Naive B cell (primary cell): ENCODE measurements around the gene TIGD1. TPM values are rescaled to one million over a fixed set of nuclear protein-coding genes. Genes with fewer than 3 reads are reported as not detected.

Source experiments
- ATAC-seq, 2 donors: fragments of 150-1000 bp; cut with Tn5 transposase; 2 replicates each; pipeline ENCODE4 v1.10.0; 2021; ENCODE audit warnings: low read depth in 2 of 2, mild to moderate bottlenecking in 2 of 2, moderate library complexity in 2 of 2
- DNase-seq: peaks from one replicate; pipeline ENCODE4 v3.0.0; 2022
- H3K27ac Mint-ChIP-seq, 6 donors: one replicate each; pipeline ENCODE4 v1.8.0; 2020 to 2022; ENCODE audit warnings: mild to moderate bottlenecking in 6 of 6, mixed read lengths in 6 of 6, moderate library complexity in 5 of 6, inconsistent platforms in 2 of 6
- H3K27me3 Mint-ChIP-seq, 3 donors: one replicate each; pipeline ENCODE4 v1.8.0; 2021 to 2022; ENCODE audit warnings: mixed read lengths in 3 of 3, mild to moderate bottlenecking in 1 of 3
- H3K36me3 Mint-ChIP-seq, 2 donors: one replicate each; pipeline ENCODE4 v1.8.0; 2020 to 2022; ENCODE audit warnings: mixed read lengths in 2 of 2, inconsistent platforms in 1 of 2, mild to moderate bottlenecking in 1 of 2
- H3K4me1 Mint-ChIP-seq, 3 donors: one replicate each; pipeline ENCODE4 v1.8.0; 2020 to 2022; ENCODE audit warnings: mixed read lengths in 3 of 3, inconsistent platforms in 1 of 3, mild to moderate bottlenecking in 1 of 3, moderate library complexity in 1 of 3
- H3K4me3 Mint-ChIP-seq, 8 donors: one replicate each; pipeline ENCODE4 v1.8.0; 2020 to 2022; ENCODE audit warnings: mild to moderate bottlenecking in 8 of 8, mixed read lengths in 8 of 8, moderate library complexity in 8 of 8, inconsistent platforms in 2 of 8
- H3K9me3 Mint-ChIP-seq, 7 donors: one replicate each; pipeline ENCODE4 v1.8.0; 2020 to 2022; ENCODE audit warnings: mixed read lengths in 7 of 7, mild to moderate bottlenecking in 5 of 7, inconsistent platforms in 2 of 7, moderate library complexity in 1 of 7
- polyA plus RNA-seq, 6 donors: library from polyadenylated mRNA; unstranded; fragments of 300-500 nt; fragmentation: Illumina TruSeq; gene quantifications; one replicate each; pipeline ENCODE4 v1.2.3, GENCODE V29; 2021; ENCODE audit warnings: low read depth in 6 of 6

Gene TIGD1
- polyA plus RNA-seq, 6 donors from 2014 or later: 2.6 to 9.2 (median 7.9) TPM

GRCh38 chr2:232504438-232504837, 45.9 kb downstream of the TIGD1 start:
- Mint-ChIP-seq H3K4me1 (peaks cover 7 to 14% (median 8%) of the 10 kb centered on the region in 3 donors), H3K27me3 (peaks cover 37 to 82% (median 78%) of the 10 kb centered on the region in 3 donors)
- no peak for ATAC-seq

GRCh38 chr2:232503809-232504323, 46.5 kb downstream of the TIGD1 start:
- peak overlapping the region in 4 of 6 donors; percentile 69 to 94 (median 86) for H3K27ac Mint-ChIP-seq
- no peak for ATAC-seq

More at GRCh38 chr2:232504438-232504837, 45.9 kb downstream of the TIGD1 start:
- Mint-ChIP-seq H3K36me3 (no peaks in the 10 kb centered on the region), H3K27ac (peak overlapping the region in 2 of 6 donors; percentile 16 to 86), H3K4me3 (peak overlapping the region in 2 of 8 donors; percentile 26 to 71), H3K9me3 (no peaks in the 10 kb centered on the region)
- no peak for DNase-seq

GRCh38 chr2:232502911-232503808, 47.2 kb downstream of the TIGD1 start:
- peak; percentile 63 for DNase-seq
- peaks cover 4 to 14% (median 8%) of the 10 kb centered on the region in 3 donors for H3K4me1 Mint-ChIP-seq
- H3K27me3 Mint-ChIP-seq: peaks cover 34 to 89% (median 86%) of the 10 kb centered on the region in 3 donors
- H3K27ac Mint-ChIP-seq: peak overlapping the region in 3 of 6 donors; percentile 77 to 94 (median 86)
- H3K36me3 Mint-ChIP-seq: no peaks in the 10 kb centered on the region
- peak; percentile 71 to 75 for ATAC-seq
- H3K9me3 Mint-ChIP-seq: no peaks in the 10 kb centered on the region
- H3K4me3 Mint-ChIP-seq: peak overlapping the region in 5 of 8 donors; percentile 48 to 71 (median 56)

More at GRCh38 chr2:232503809-232504323, 46.5 kb downstream of the TIGD1 start:
- Mint-ChIP-seq H3K9me3 (no peaks in the 10 kb centered on the region), H3K4me3 (peak overlapping the region in 7 of 8 donors; percentile 26 to 79 (median 68)), H3K4me1 (peaks cover 4 to 14% (median 8%) of the 10 kb centered on the region in 3 donors), H3K36me3 (no peaks in the 10 kb centered on the region), H3K27me3 (peaks cover 32 to 85% (median 82%) of the 10 kb centered on the region in 3 donors)
- DNase-seq: no peak

GRCh38 chr2:232502511-232502910, 47.8 kb downstream of the TIGD1 start:
- Mint-ChIP-seq H3K4me1 (peaks cover 4 to 14% (median 8%) of the 10 kb centered on the region in 3 donors), H3K4me3 (peak overlapping the region in 6 of 8 donors; percentile 49 to 76 (median 65)), H3K27ac (peak overlapping the region in 5 of 6 donors; percentile 66 to 98 (median 86)), H3K9me3 (no peaks in the 10 kb centered on the region), H3K27me3 (peaks cover 34 to 91% (median 88%) of the 10 kb centered on the region in 3 donors), H3K36me3 (no peaks in the 10 kb centered on the region)
- DNase-seq: peak; percentile 27
- ATAC-seq: peak; percentile 52 to 58

- Mint-ChIP-seq H3K4me1 (peaks cover 4 to 14% (median 8%) of the 10 kb centered on the region in 3 donors), H3K27me3 (peaks cover 30 to 91% (median 87%) of the 10 kb centered on the region in 3 donors), H3K36me3 (no peaks in the 10 kb centered on the region), H3K9me3 (no peaks in the 10 kb centered on the region), H3K27ac (peak overlapping the region in 1 of 6 donors; percentile 86), H3K4me3 (peak overlapping the region in 1 of 8 donors; percentile 12)
- ATAC-seq (no peak), DNase-seq (no peak)
Observed at GRCh38 chr2:232501794-232502390, 48.5 kb downstream of the TIGD1 start.

- peak overlapping the region in 1 of 8 donors; percentile 12 for H3K4me3 Mint-ChIP-seq
- no peaks in the 10 kb centered on the region for H3K36me3 Mint-ChIP-seq
- H3K27ac Mint-ChIP-seq: no peak overlapping the region
- peaks cover 4 to 14% (median 8%) of the 10 kb centered on the region in 3 donors for H3K4me1 Mint-ChIP-seq
- H3K9me3 Mint-ChIP-seq: no peaks in the 10 kb centered on the region
- DNase-seq (no peak), ATAC-seq (no peak)
- peaks cover 30 to 86% (median 82%) of the 10 kb centered on the region in 3 donors for H3K27me3 Mint-ChIP-seq
Observed at GRCh38 chr2:232501331-232501771, 49.0 kb downstream of the TIGD1 start.

GRCh38 chr2:232498452-232498851, 51.9 kb downstream of the TIGD1 start:
- peaks cover 4 to 6% (median 5%) of the 10 kb centered on the region in 3 donors for H3K4me1 Mint-ChIP-seq
- H3K27me3 Mint-ChIP-seq: peaks cover 13 to 60% (median 57%) of the 10 kb centered on the region in 3 donors

More at GRCh38 chr2:232498452-232498851, 51.9 kb downstream of the TIGD1 start:
- Mint-ChIP-seq H3K4me3 (no peak overlapping the region), H3K9me3 (no peaks in the 10 kb centered on the region), H3K36me3 (no peaks in the 10 kb centered on the region), H3K27ac (peak overlapping the region in 2 of 6 donors; percentile 1 to 19)
- ATAC-seq (no peak), DNase-seq (no peak)

Other genes starting within 250 kb of the TIGD1 start
- under 1 TPM in 3 of 6 donors, not detected in 3; 0.26 to 0.69 (median 0.40) TPM for gene ALPP, start 171.8 kb downstream of the TIGD1 start, polyA plus RNA-seq
- not detected for gene ALPG, start 143.7 kb downstream of the TIGD1 start, polyA plus RNA-seq
- not detected for gene ALPI, start 94.4 kb downstream of the TIGD1 start, polyA plus RNA-seq
- gene ECEL1, start 62.7 kb downstream of the TIGD1 start, polyA plus RNA-seq: not detected
- not detected for gene PRSS56, start 30.2 kb downstream of the TIGD1 start, polyA plus RNA-seq
- not detected for gene CHRND, start 24.4 kb downstream of the TIGD1 start, polyA plus RNA-seq
- gene CHRNG, start 10.9 kb downstream of the TIGD1 start, polyA plus RNA-seq: not detected
- 10 to 100 TPM; 51.0 to 69.0 (median 63.1) TPM for gene EIF4E2, start 132 bp upstream of the TIGD1 start, polyA plus RNA-seq
- gene EFHD1, start 83.0 kb upstream of the TIGD1 start, polyA plus RNA-seq: not detected
- 10 to 100 TPM in 5 of 6 donors, 1 to 10 TPM in 1; 9.6 to 33.6 (median 18.3) TPM for gene GIGYF2, start 146.8 kb upstream of the TIGD1 start, polyA plus RNA-seq
- gene KCNJ13, start 226.0 kb upstream of the TIGD1 start, polyA plus RNA-seq: under 1 TPM in 3 of 6 donors, not detected in 3; 0.18 to 0.71 (median 0.27) TPM